Measurements from ENCODE around the gene SLC7A10.

The SLC7A10 gene

GRCh38 chr19:33217881-33218280, 7.8 kb downstream of the SLC7A10 start:
- no peaks in the 10 kb centered on the region for H4K20me1 ChIP-seq (ENCODE audit: insufficient read depth, low read length)
- no peak overlapping the region for H3K4me3 ChIP-seq (ENCODE audit: low read length)
- no peak for DNase-seq
- no peak for TF ChIP-seq EZH2 (optimal IDR thresholded peaks at IDR 0.05; ENCODE audit: low read depth, low read length)
- no peak for TF ChIP-seq CTCF (IDR thresholded peaks at IDR 0.05; ENCODE audit: low read length)
- no peak for TF ChIP-seq EZH2phosphoT487 (IDR thresholded peaks at IDR 0.05; ENCODE audit: low read length)
- H3F3A ChIP-seq (ENCODE audit: insufficient read depth, low read length) = no peaks in the 10 kb centered on the region
- H3K27ac ChIP-seq (ENCODE audit: low read length) = no peak overlapping the region
- no peak overlapping the region for H2AFZ ChIP-seq (ENCODE audit: low read length)
- H3K9me2 ChIP-seq (replicated peaks; ENCODE audit: insufficient read depth, low read length) = no peaks in the 10 kb centered on the region
- no peaks in the 10 kb centered on the region for H3K36me3 ChIP-seq (replicated peaks; ENCODE audit: insufficient read depth, low read length)
- no peak overlapping the region for H3K9ac ChIP-seq (ENCODE audit: low read length)
- no peaks in the 10 kb centered on the region for H3K79me2 ChIP-seq (ENCODE audit: low read length)
- H3K4me2 ChIP-seq (ENCODE audit: low read depth, low read length) = no peak overlapping the region
- H3K4me1 ChIP-seq (ENCODE audit: low read length) = no peaks in the 10 kb centered on the region
- H3K27me3 ChIP-seq (replicated peaks; ENCODE audit: insufficient read depth, low read length) = peaks cover 87% of the 10 kb centered on the region
- no peaks in the 10 kb centered on the region for H3K9me3 ChIP-seq (replicated peaks; ENCODE audit: insufficient read depth, low read length)

GRCh38 chr19:33216198-33216830, 9.3 kb downstream of the SLC7A10 start:
- Histone ChIP-seq H3K4me3 (ENCODE audit: low read length) (no peak overlapping the region), H3K9ac (ENCODE audit: low read length) (no peak overlapping the region), H3K4me2 (ENCODE audit: low read depth, low read length) (no peak overlapping the region), H3F3A (ENCODE audit: insufficient read depth, low read length) (no peaks in the 10 kb centered on the region), H3K27ac (ENCODE audit: low read length) (no peak overlapping the region), H3K9me3 (replicated peaks; ENCODE audit: insufficient read depth, low read length) (no peaks in the 10 kb centered on the region), H3K9me2 (replicated peaks; ENCODE audit: insufficient read depth, low read length) (no peaks in the 10 kb centered on the region), H3K36me3 (replicated peaks; ENCODE audit: insufficient read depth, low read length) (no peaks in the 10 kb centered on the region), H3K79me2 (ENCODE audit: low read length) (no peaks in the 10 kb centered on the region), H3K27me3 (replicated peaks; ENCODE audit: insufficient read depth, low read length) (peaks cover 90% of the 10 kb centered on the region), H3K4me1 (ENCODE audit: low read length) (no peaks in the 10 kb centered on the region), H4K20me1 (ENCODE audit: insufficient read depth, low read length) (no peaks in the 10 kb centered on the region), H2AFZ (ENCODE audit: low read length) (no peak overlapping the region)
- DNase-seq = no peak
- TF ChIP-seq CTCF (IDR thresholded peaks at IDR 0.05; ENCODE audit: low read length) = no peak
- TF ChIP-seq EZH2phosphoT487 (IDR thresholded peaks at IDR 0.05; ENCODE audit: low read length) = no peak
- no peak for TF ChIP-seq EZH2 (optimal IDR thresholded peaks at IDR 0.05; ENCODE audit: low read depth, low read length)

GRCh38 chr19:33215438-33216197, 10.0 kb downstream of the SLC7A10 start:
- Histone ChIP-seq H3K9ac (ENCODE audit: low read length) (no peak overlapping the region), H3K4me3 (ENCODE audit: low read length) (no peak overlapping the region)

More at GRCh38 chr19:33215438-33216197, 10.0 kb downstream of the SLC7A10 start:
- no peaks in the 10 kb centered on the region for H3K79me2 ChIP-seq (ENCODE audit: low read length)
- no peak for TF ChIP-seq EZH2 (optimal IDR thresholded peaks at IDR 0.05; ENCODE audit: low read depth, low read length)
- no peak for TF ChIP-seq EZH2phosphoT487 (IDR thresholded peaks at IDR 0.05; ENCODE audit: low read length)
- no peak for TF ChIP-seq CTCF (IDR thresholded peaks at IDR 0.05; ENCODE audit: low read length)
- no peaks in the 10 kb centered on the region for H3K9me3 ChIP-seq (replicated peaks; ENCODE audit: insufficient read depth, low read length)
- DNase-seq = no peak
- no peak overlapping the region for H3K27ac ChIP-seq (ENCODE audit: low read length)
- H3F3A ChIP-seq (ENCODE audit: insufficient read depth, low read length) = no peaks in the 10 kb centered on the region
- no peaks in the 10 kb centered on the region for H3K36me3 ChIP-seq (replicated peaks; ENCODE audit: insufficient read depth, low read length)
- no peaks in the 10 kb centered on the region for H3K9me2 ChIP-seq (replicated peaks; ENCODE audit: insufficient read depth, low read length)
- H2AFZ ChIP-seq (ENCODE audit: low read length) = no peak overlapping the region
- peaks cover 90% of the 10 kb centered on the region for H3K27me3 ChIP-seq (replicated peaks; ENCODE audit: insufficient read depth, low read length)
- H3K4me2 ChIP-seq (ENCODE audit: low read depth, low read length) = no peak overlapping the region
- no peaks in the 10 kb centered on the region for H4K20me1 ChIP-seq (ENCODE audit: insufficient read depth, low read length)
- no peaks in the 10 kb centered on the region for H3K4me1 ChIP-seq (ENCODE audit: low read length)

Data from MM.1S (cell line).